Stimulated activated effector memory CD8-positive, alpha-beta T cell treated with anti-CD3 and anti-CD28 coated beads, Interleukin-12 subunit alpha, Interleukin-12 subunit beta, amount 100 ng/mL, for 72 hours (primary cell): ENCODE measurements around the gene PDGFRB.

Experiments
- ATAC-seq: fragments of 150-1000 bp; cut with Tn5 transposase; 2 replicates; pipeline ENCODE4 v1.10.0; 2021
- DNase-seq, 2 donors: peaks; one replicate each; pipeline ENCODE4 v3.0.0; 2021 to 2022; ENCODE audit warnings: low spot score in 2 of 2
- H3K27ac Mint-ChIP-seq: one replicate; pipeline ENCODE4 v1.8.0; 2022; ENCODE audit warnings: mild to moderate bottlenecking, mixed read lengths
- H3K36me3 Mint-ChIP-seq: one replicate; pipeline ENCODE4 v1.8.0; 2022; ENCODE audit warnings: mild to moderate bottlenecking, mixed read lengths
- H3K4me1 Mint-ChIP-seq: one replicate; pipeline ENCODE4 v1.8.0; 2022; ENCODE audit warnings: mixed read lengths
- H3K4me3 Mint-ChIP-seq: one replicate; pipeline ENCODE4 v1.8.0; 2022; ENCODE audit warnings: mild to moderate bottlenecking, mixed read lengths
- H3K9me3 Mint-ChIP-seq: one replicate; pipeline ENCODE4 v1.8.0; 2022; ENCODE audit warnings: mixed read lengths

The PDGFRB gene

DNA sequence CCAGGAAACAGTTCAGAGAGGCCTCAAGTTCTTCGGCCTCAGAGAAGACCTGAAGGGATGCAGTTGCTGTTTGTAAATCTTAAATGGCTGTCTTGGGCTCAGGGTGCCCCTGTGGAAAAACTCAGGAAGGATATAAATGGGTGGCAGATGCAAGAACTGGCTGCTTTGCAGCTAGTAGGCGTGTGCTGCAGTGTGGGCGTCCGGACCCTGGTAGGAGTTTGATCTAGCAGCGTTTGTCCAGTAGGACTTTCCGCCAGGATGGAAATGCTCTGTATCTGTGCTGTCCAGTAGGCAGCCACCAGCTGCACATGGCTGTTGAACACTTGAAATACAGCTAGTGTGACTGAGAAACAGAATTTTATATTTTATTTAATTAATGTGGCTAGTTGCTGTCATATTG lies 18.6 kb upstream of the PDGFRB start:
- H3K36me3 Mint-ChIP-seq, result no peaks in the 10 kb centered on the region
- DNase-seq (no peak), ATAC-seq (no peak)
- H3K9me3 Mint-ChIP-seq, result no peaks in the 10 kb centered on the region
- no peak overlapping the region for H3K27ac Mint-ChIP-seq
- no peaks in the 10 kb centered on the region for H3K4me1 Mint-ChIP-seq
- no peak overlapping the region for H3K4me3 Mint-ChIP-seq

DNA sequence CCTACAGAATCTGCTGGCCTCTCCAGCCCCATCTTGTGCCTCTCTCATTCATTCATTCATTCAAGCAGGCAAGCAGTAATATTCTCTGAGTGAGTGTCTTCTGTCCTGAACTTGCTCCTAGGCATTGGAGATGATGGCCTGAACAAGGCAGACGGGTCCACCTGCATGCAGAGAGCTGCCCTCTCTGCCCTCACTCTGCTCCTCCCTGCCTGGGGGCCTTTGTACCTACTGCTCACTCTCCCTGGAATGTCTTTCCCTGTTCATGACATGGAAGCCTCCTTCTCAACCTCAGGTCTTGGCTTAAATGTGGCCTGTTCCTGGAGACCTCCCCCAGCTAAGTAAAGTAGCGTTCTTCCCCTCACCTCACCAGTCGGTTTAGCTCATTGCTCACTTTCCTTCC lies 17.5 kb upstream of the PDGFRB start:
- Mint-ChIP-seq H3K9me3 (no peaks in the 10 kb centered on the region), H3K4me1 (no peaks in the 10 kb centered on the region), H3K36me3 (no peaks in the 10 kb centered on the region), H3K4me3 (no peak overlapping the region), H3K27ac (no peak overlapping the region)
- no peak for DNase-seq
- ATAC-seq, result no peak

DNA sequence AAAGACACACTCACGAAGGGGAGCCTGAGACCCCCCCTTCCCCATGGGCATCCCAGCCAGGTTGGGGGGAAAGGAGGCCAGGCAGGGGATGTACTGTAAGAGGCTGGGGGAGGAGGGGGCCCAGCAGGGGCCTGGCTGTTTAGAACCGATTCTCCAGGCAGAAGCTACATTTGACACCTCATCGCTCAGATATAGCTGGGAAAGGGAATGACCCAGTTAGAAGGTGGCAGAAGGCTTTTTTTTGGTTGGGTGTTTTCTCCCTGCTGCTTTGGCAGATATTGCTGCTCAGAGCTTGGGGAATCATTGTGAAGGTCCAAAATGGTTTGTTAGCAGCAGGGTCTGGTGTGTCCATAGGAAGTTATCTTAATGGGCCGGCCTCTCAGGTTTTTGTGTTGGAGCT lies 16.9 kb upstream of the PDGFRB start:
- H3K4me3 Mint-ChIP-seq, result no peak overlapping the region
- no peak overlapping the region for H3K27ac Mint-ChIP-seq
- H3K9me3 Mint-ChIP-seq, result no peaks in the 10 kb centered on the region
- H3K36me3 Mint-ChIP-seq, result no peaks in the 10 kb centered on the region
- ATAC-seq (no peak), DNase-seq (no peak)
- no peaks in the 10 kb centered on the region for H3K4me1 Mint-ChIP-seq

DNA sequence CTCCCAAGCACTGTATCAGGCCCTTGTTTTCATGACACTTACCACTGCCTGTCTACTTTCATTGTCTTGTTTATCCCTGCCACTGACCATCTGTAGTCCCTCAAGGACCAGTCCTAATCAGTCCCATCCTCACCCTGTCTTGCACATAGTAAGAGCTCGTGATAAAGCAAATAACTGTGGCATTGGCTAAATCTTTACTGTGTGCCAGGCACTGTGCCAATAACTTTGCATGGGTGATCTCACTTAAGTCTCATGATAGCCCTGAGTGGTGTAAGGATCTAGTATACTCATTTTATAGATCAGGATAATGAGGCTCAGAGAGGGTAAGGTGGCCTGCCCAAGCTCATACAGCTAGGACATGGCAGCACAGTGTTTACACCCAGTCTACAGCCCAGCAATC lies 16.5 kb upstream of the PDGFRB start:
- H3K9me3 Mint-ChIP-seq, result no peaks in the 10 kb centered on the region
- no peak overlapping the region for H3K4me3 Mint-ChIP-seq
- no peaks in the 10 kb centered on the region for H3K36me3 Mint-ChIP-seq
- no peak for DNase-seq
- no peak overlapping the region for H3K27ac Mint-ChIP-seq
- peak; percentile 34 for ATAC-seq
- no peaks in the 10 kb centered on the region for H3K4me1 Mint-ChIP-seq

DNA sequence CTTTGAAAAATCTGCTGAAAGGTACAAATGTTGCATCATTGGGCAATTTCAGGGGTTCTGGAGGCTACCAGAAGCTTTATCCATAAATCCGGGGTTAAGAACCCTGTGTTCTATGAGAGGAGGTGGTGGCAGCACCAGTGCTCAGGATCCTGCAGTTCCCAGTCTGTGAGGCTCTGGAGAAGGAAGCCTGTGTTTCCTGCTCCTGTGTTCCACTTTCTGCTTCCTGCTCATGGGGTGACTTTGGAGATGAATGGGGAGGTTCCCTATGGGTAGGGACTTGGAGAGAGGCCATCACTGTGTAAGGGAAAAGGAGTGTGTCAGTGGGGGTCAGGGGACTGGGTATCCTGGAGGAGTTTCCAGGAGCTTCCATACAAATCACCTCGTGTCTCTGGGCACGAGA lies 13.2 kb upstream of the PDGFRB start:
- H3K9me3 Mint-ChIP-seq, result no peaks in the 10 kb centered on the region
- ATAC-seq (no peak), DNase-seq (no peak)
- H3K4me1 Mint-ChIP-seq, result no peaks in the 10 kb centered on the region
- no peak overlapping the region for H3K4me3 Mint-ChIP-seq
- H3K27ac Mint-ChIP-seq, result no peak overlapping the region
- H3K36me3 Mint-ChIP-seq, result no peaks in the 10 kb centered on the region

DNA sequence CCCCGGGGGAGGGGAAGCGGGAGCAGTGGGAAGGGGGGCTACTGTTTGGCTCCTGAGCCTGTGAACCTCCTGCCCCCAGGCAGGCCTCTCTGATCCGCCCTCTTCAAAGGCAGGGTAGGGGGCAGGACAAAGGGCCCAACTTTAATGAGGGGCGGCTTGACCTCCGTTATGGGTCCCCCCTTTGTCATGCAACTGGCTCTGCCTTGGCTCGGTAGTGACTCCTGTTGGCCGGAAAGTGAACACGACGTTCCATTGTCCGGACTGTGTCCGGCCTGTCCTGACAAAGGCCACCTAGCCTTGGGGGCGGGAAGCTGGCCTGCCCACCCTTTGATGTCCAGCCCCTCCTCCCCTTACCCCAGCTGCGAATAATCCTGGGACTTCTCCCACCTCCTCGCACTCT lies 12.3 kb upstream of the PDGFRB start:
- Mint-ChIP-seq H3K4me3 (no peak overlapping the region), H3K9me3 (no peaks in the 10 kb centered on the region), H3K36me3 (no peaks in the 10 kb centered on the region), H3K4me1 (no peaks in the 10 kb centered on the region), H3K27ac (no peak overlapping the region)
- DNase-seq (no peak), ATAC-seq (no peak)

DNA sequence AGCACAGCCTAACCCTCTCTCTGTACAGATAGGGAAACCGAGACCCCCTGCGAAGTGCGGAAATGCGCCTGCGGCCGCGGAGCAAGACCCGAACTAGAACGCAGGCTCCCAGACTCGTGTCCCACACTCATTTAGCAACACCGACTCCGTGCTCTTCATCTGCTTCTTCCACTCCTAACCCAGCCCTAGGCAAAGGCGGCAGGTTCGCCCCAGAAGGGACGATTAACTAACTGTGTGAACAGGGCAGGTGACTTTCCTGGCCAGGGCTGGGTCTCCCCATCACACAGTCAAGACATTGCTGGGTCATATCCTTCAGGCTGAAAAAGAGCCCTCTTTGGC lies 11.8 kb upstream of the PDGFRB start:
- ATAC-seq, result no peak
- no peaks in the 10 kb centered on the region for H3K36me3 Mint-ChIP-seq
- H3K4me3 Mint-ChIP-seq, result no peak overlapping the region
- no peak overlapping the region for H3K27ac Mint-ChIP-seq
- no peaks in the 10 kb centered on the region for H3K9me3 Mint-ChIP-seq
- no peaks in the 10 kb centered on the region for H3K4me1 Mint-ChIP-seq
- DNase-seq, result no peak

DNA sequence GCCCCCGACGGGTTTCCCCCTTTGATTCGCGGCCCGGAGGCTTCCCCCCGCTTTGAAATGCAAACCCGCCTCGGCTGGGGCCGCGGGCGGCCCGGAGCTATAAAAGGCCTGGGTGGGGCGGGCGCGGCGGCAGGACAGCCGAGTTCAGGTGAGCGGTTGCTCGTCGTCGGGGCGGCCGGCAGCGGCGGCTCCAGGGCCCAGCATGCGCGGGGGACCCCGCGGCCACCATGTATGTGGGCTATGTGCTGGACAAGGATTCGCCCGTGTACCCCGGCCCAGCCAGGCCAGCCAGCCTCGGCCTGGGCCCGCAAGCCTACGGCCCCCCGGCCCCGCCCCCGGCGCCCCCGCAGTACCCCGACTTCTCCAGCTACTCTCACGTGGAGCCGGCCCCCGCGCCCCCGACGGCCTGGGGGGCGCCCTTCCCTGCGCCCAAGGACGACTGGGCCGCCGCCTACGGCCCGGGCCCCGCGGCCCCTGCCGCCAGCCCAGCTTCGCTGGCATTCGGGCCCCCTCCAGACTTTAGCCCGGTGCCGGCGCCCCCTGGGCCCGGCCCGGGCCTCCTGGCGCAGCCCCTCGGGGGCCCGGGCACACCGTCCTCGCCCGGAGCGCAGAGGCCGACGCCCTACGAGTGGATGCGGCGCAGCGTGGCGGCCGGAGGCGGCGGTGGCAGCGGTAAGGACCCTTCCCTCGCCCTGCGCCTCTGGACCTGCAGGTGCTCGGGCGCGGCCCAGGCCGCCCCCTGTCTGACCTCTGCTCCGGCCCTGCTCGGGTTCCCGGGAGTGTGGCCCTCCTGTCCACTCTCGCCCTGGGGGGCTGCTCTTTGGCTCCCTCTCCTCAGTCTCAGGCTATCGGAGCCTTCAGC lies 11.2 kb upstream of the PDGFRB start, which contains the start of gene CDX1:
Gene CDX1 (plus strand): TSS at position 129 of the 862 bp plus-strand sequence. CDS start 99 bp downstream, at position 228.
- no peaks in the 10 kb centered on the region for H3K36me3 Mint-ChIP-seq
- DNase-seq, result no peak
- H3K4me3 Mint-ChIP-seq, result no peak within 1 kb of the TSS
- no peaks in the 10 kb centered on the region for H3K4me1 Mint-ChIP-seq
- ATAC-seq, result no peak
- no peaks in the 10 kb centered on the region for H3K9me3 Mint-ChIP-seq
- no peak within 1 kb of the TSS for H3K27ac Mint-ChIP-seq

DNA sequence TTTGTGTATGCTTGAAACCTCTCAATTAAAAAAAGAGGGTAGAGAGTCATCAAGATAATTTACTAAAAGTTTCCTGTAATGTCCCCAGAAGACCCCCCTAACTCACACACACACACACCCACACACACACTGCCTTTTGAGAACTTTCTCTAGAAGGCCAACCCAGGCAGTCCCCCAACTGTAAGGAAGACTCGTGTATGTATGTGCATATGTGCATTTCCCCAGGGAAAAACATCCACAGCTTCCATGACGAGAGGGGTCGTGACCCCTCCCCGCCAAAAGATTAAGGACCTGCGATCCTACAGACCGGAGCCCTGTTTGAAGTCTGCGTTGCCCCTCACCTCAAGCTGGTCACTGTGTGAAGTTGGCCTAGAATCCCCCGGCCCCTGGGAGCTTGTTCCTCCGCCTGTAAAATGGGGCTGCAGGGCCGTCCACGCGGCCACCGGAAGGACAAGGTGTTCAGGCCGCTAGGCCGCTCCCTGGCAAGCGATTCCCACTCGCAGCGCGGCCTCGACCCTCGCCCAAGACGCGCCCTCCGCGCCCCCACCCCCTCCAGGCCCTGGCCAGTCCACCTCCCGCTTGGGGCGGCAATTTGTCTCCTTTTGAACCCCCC lies 10.5 kb upstream of the PDGFRB start:
- Mint-ChIP-seq H3K4me1 (peaks cover 5% of the 10 kb centered on the region), H3K27ac (no peak overlapping the region), H3K4me3 (no peak overlapping the region), H3K36me3 (no peaks in the 10 kb centered on the region), H3K9me3 (no peaks in the 10 kb centered on the region)
- DNase-seq (no peak), ATAC-seq (no peak)

DNA sequence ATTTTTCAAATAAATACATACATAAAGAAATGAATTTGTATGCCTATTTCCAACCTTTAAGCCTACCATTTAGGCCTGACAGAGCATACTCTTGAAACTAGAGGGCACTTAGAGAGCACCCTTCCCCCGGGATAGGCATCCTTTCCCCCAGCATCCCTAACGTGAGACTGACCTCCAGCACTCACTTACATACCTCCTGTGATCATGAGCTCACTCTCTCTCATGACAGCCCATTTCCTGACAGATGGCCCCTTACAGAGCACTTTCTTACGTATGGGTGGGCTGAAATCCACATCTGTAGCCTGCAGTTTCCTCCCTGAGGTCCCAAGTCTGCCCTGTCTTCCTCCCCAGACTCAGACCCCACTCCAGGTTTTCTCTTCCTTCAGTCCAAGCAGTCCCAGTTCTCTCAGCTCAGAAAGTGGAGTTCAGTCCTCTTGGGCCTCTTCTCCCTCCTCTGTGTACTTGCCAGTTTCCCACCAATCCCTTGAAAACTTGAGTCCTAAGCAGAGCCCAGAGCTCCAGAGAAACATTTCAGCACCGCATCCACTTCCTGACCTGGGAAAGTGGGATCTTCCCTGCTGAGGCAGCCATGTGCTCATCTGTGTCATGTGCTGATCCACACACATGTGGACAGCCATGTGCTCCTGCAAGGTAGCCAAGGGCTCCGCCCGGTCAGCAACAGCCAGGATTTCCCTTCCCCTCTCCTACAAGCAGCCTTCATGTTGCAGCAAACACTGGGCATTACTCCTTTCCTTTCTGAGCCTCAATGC lies 8.8 kb upstream of the PDGFRB start:
- Mint-ChIP-seq H3K9me3 (no peaks in the 10 kb centered on the region), H3K4me1 (peaks cover 10% of the 10 kb centered on the region), H3K36me3 (no peaks in the 10 kb centered on the region), H3K27ac (no peak overlapping the region), H3K4me3 (no peak overlapping the region)
- no peak for DNase-seq
- no peak for ATAC-seq

DNA sequence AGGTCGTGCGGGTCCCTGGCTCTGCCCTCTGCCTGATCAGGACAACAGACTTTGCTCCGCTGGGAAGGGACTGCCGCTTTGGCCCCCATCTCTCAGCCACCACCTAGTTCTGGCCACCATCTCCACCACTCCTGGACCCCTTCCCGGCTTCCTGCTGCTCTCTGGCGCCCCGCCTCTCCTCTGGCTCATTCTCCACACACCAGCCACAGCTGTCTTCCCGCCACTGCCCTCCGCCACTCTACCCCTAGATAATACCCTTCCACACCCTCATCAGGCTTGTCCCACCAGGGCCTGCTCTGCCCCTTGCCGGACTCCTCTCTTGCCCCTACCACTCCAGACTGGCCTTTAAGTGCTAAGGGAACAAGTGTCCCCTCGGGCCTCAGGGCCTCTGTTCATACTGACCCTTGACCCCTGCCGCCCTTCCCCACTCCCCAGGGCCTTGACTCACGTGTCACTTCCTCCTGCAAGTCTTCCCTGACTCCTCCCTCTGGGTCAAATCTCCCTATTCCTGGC lies 8.0 kb upstream of the PDGFRB start:
- peaks cover 10% of the 10 kb centered on the region for H3K4me1 Mint-ChIP-seq
- no peaks in the 10 kb centered on the region for H3K9me3 Mint-ChIP-seq
- no peak for ATAC-seq
- H3K36me3 Mint-ChIP-seq, result no peaks in the 10 kb centered on the region
- no peak overlapping the region for H3K4me3 Mint-ChIP-seq
- peak overlapping the region; percentile 16 for H3K27ac Mint-ChIP-seq
- DNase-seq, result no peak

DNA sequence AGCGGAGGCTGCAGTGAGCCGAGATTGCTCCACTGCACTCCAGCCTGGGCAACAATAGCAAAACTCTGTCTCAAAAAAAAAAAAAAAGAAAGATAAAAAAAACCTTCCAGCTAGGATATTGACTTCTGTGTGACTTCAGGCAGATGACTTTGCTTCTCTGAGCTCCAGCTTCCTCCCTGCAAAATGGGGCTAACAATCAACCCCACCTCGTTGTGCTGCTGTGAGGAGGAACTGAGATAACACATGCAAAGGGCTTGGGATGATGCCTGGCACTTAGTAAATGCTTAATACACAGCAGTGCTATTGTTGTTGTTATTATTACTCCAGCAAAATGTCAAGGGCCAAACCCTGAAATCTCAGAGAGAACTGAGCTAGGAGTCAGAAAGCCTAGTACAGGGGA lies 7.4 kb upstream of the PDGFRB start:
- no peaks in the 10 kb centered on the region for H3K36me3 Mint-ChIP-seq
- no peak overlapping the region for H3K27ac Mint-ChIP-seq
- H3K4me3 Mint-ChIP-seq, result no peak overlapping the region
- peaks cover 10% of the 10 kb centered on the region for H3K4me1 Mint-ChIP-seq
- no peak for ATAC-seq
- H3K9me3 Mint-ChIP-seq, result no peaks in the 10 kb centered on the region
- DNase-seq, result no peak

DNA sequence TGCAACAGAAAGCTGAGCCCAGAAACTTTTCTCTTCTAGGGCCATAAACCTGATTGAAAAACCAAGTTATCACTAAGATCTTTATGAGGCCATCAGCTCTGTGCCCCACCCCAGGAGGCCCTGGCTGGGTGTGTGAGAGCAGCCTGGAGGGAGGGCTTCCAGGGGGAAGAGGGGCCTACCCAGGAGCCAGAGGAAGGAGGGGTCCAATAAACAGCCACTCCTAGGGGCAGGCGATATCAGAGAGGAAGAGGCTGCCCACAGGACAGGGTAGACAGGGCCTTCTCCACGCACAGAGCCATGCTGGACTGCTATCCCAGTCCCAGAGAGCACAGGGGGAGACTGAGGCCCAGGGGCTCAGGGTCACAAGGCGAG lies 6.5 kb upstream of the PDGFRB start:
- DNase-seq, result no peak
- no peak for ATAC-seq
- Mint-ChIP-seq H3K27ac (no peak overlapping the region), H3K4me3 (no peak overlapping the region), H3K36me3 (no peaks in the 10 kb centered on the region), H3K9me3 (no peaks in the 10 kb centered on the region), H3K4me1 (peaks cover 10% of the 10 kb centered on the region)

DNA sequence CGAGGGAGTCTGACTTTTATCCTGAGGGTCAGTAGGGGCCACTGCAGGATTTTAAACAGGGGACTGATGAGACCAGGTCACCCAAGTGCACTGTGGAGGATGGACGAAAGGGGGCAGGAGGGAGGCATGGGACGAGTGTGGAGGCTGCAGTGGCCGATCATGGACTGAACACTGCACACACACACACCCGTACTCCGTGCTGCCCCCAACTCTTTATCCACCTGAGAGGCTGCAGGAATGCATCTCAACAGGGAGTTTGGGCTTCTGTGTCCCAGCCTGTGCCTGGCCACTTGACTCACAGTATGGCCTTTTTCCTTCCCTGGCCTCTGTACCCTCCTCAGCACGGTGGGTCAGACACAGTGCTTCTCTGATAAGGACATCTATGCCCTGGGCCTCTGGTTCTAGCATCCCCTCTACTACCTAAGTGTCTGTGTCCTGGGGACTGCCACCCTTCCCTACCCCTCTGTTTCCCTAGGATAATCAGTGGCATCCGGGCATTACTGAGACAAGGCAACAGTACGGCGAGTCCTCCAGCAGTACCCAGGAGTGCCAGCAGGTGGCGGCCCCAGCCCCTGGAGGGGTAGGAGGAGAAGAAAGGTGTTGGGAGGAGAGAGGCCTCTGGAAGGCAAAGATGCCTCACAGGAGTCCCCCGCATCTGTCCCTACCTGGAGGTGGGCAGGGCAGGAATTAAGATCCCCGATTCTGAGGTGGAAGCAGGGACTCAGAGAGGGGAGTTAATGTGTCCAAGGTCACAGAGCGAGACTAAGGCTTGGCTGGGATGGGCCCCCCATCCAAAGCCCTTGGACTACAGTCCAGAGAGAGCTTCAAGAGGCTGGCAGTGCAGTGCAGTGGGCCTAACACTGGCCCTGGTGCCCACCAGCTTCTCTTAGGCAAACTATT lies 5.8 kb upstream of the PDGFRB start:
- Mint-ChIP-seq H3K9me3 (no peaks in the 10 kb centered on the region), H3K4me3 (no peak overlapping the region), H3K27ac (no peak overlapping the region), H3K4me1 (peaks cover 11% of the 10 kb centered on the region), H3K36me3 (no peaks in the 10 kb centered on the region)
- ATAC-seq (peak; percentile 81), DNase-seq (peak; percentile 78 to 95)
